HepG2 (cell line): ENCODE data around the gene PAPOLA. TPM values are rescaled to one million over a fixed set of nuclear protein-coding genes. Genes with fewer than 3 reads are reported as not detected.

ENCODE experiments used
- ATAC-seq: fragments of 200-7000 bp; cut with Tn5 transposase; 3 replicates; pipeline ENCODE4 v1.9.1; 2020; ENCODE audit warnings: mild to moderate bottlenecking, moderate library complexity
- BruUV-seq: library from RNA; stranded (reverse); fragments of 400-500 nt; replicated peaks from 2 replicates; lab custom pipeline; 2021; lab: Mats Ljungman, UMichigan
- CTCF ChIA-PET: fragments of 300-600 bp; formaldehyde crosslinking; extraction: SDS; loops from one replicate; lab custom pipeline; 2021; ENCODE audit warnings: low total read pairs, inconsistent platforms, low intra/inter-chr PET ratio; lab: Yijun Ruan, JAX
- POLR2A ChIA-PET: fragments of 350-600 bp; sonication (Branson Sonifier 250); formaldehyde crosslinking; loops from one replicate; lab custom pipeline; 2020; ENCODE audit warnings: antibody characterized with exemption, inconsistent platforms; lab: Yijun Ruan, JAX
- DNase-seq: peaks from one replicate; pipeline ENCODE4 v3.0.0-alpha.2; 2015; ENCODE audit warnings: low spot score
- FAIRE-seq: peaks from 3 replicates; lab custom pipeline; 2011; peaks lifted over from hg19 to GRCh38; lab: Jason Lieb, UNC
- H2AFZ ChIP-seq: one replicate; pipeline ENCODE4 v1.6.1; 2011; ENCODE audit warnings: low read length, inconsistent platforms
- H3K27ac ChIP-seq: fragments of 300-600 bp; 3 replicates; pipeline ENCODE4 v1.8.0; 2011; ENCODE audit warnings: mixed run types, mild to moderate bottlenecking, mixed read lengths, low read length, inconsistent platforms; ENCODE audit not compliant: insufficient read depth; ENCODE audit errors: extremely low read length
- H3K27me3 ChIP-seq, 2 experiments: fragments of 200-600 bp in 1 of 2; 2 replicates in 1 of 2; 3 replicates in 1 of 2; pipeline versions ENCODE4 v1.6.0 to v1.8.0; 2011; ENCODE audit warnings: low read length in 2 of 2, mild to moderate bottlenecking in 2 of 2, moderate library complexity in 2 of 2, inconsistent platforms in 1 of 2; ENCODE audit not compliant: insufficient read depth in 2 of 2, control insufficient read depth in 1 of 2
- H3K36me3 ChIP-seq, 2 experiments: fragments of 200-600 bp in 1 of 2; replicated peaks in 1 of 2; 2 replicates in 1 of 2; 3 replicates in 1 of 2; pipeline versions ENCODE4 v1.5.1 to v1.8.0; 2011; ENCODE audit warnings: low read length in 2 of 2, inconsistent platforms in 1 of 2; ENCODE audit not compliant: insufficient read depth in 2 of 2, control insufficient read depth in 1 of 2
- H3K4me1 ChIP-seq: 2 replicates; pipeline ENCODE4 v1.5.1; 2012; ENCODE audit warnings: low read length, inconsistent platforms; ENCODE audit not compliant: insufficient read depth
- H3K4me2 ChIP-seq: 2 replicates; pipeline ENCODE4 v1.6.0; 2011; ENCODE audit warnings: low read depth, low read length, inconsistent platforms
- H3K4me3 ChIP-seq, 3 experiments: fragments of 200-600 bp in 1 of 3; sonication (generic), shearing (Covaris generic) in 1 of 3; replicated peaks in 1 of 3; 2 replicates each; pipeline ENCODE4 v1.5.1; 2011 to 2016; ENCODE audit warnings: low read length in 3 of 3, inconsistent platforms in 2 of 3, low read depth in 2 of 3, mild to moderate bottlenecking in 2 of 3, control low read depth in 1 of 3, mixed read lengths in 1 of 3; ENCODE audit not compliant: insufficient read depth in 1 of 3
- H3K79me2 ChIP-seq: one replicate; pipeline ENCODE4 v1.6.1; 2011; ENCODE audit warnings: low read length, inconsistent platforms; ENCODE audit not compliant: insufficient read depth
- H3K9ac ChIP-seq: 2 replicates; pipeline ENCODE4 v1.6.0; 2011; ENCODE audit warnings: mild to moderate bottlenecking, low read depth, low read length, inconsistent platforms; ENCODE audit not compliant: insufficient read depth
- H3K9me3 ChIP-seq: 2 replicates; pipeline ENCODE4 v1.5.1; 2012; ENCODE audit warnings: mild to moderate bottlenecking, low read length
- H4K20me1 ChIP-seq: 2 replicates; pipeline ENCODE4 v1.6.0; 2011; ENCODE audit warnings: inconsistent platforms, mild to moderate bottlenecking, low read length, moderate library complexity; ENCODE audit not compliant: insufficient read depth
- ARHGAP35 ChIP-seq: sonication (generic); formaldehyde crosslinking; IDR thresholded peaks from 2 replicates; pipeline ENCODE4 v1.9.0; 2022; ENCODE audit warnings: mild to moderate bottlenecking, inconsistent platforms, moderate library complexity, missing genetic modification reagents, borderline replicate concordance
- ARNT ChIP-seq: fragments of 450-650 bp; IDR thresholded peaks from 2 replicates; pipeline ENCODE4 v1.6.1; 2017
- ATF7-NPFF ChIP-seq: sonication (generic); formaldehyde crosslinking; IDR thresholded peaks from 2 replicates; pipeline ENCODE4 v1.8.1; 2023; ENCODE audit warnings: mild to moderate bottlenecking, low read depth, missing genetic modification reagents, moderate library complexity
- FOXP1 ChIP-seq, 2 experiments: fragments of 450-650 bp in 1 of 2; IDR thresholded peaks; 2 replicates each; pipeline ENCODE4 v1.6.1; 2017 to 2018; ENCODE audit warnings: antibody characterized with exemption in 1 of 2
- HNRNPH1 ChIP-seq: fragments of 200-400 bp; formaldehyde crosslinking; optimal IDR thresholded peaks from 2 replicates; pipeline ENCODE3; 2017; ENCODE audit warnings: mild to moderate bottlenecking, low read depth, low read length
- MIER2 ChIP-seq: IDR thresholded peaks from 2 replicates; pipeline ENCODE4 v1.6.1; 2016; ENCODE audit warnings: missing biosample characterization, missing genetic modification reagents
- MTA1 ChIP-seq: sonication (generic); formaldehyde crosslinking; IDR thresholded peaks from 2 replicates; pipeline ENCODE4 v1.4.0; 2020; ENCODE audit warnings: missing genetic modification reagents, mild to moderate bottlenecking, borderline replicate concordance
- RFXAP ChIP-seq: sonication (generic); formaldehyde crosslinking; IDR thresholded peaks from 2 replicates; pipeline ENCODE4 v1.4.0; 2020; ENCODE audit warnings: missing genetic modification reagents, borderline replicate concordance
- SCMH1 ChIP-seq: sonication (generic); formaldehyde crosslinking; IDR thresholded peaks from 2 replicates; pipeline ENCODE4 v1.9.0; 2021; ENCODE audit warnings: missing genetic modification reagents, mild to moderate bottlenecking, borderline replicate concordance
- SNAI1 ChIP-seq: sonication (generic); formaldehyde crosslinking; IDR thresholded peaks from 2 replicates; pipeline ENCODE4 v1.5.0; 2020; ENCODE audit warnings: mild to moderate bottlenecking, missing genetic modification reagents, borderline replicate concordance
- TFAP4 ChIP-seq: sonication (generic); IDR thresholded peaks from 2 replicates; pipeline ENCODE4 v1.6.1; 2016; ENCODE audit warnings: low read depth, borderline replicate concordance
- ZBTB20 ChIP-seq: sonication (generic); formaldehyde crosslinking; IDR thresholded peaks from 2 replicates; pipeline ENCODE4 v1.8.1; 2023; ENCODE audit warnings: missing genetic modification reagents, low read depth, mild to moderate bottlenecking, borderline replicate concordance
- ZNF281 ChIP-seq: sonication (generic); formaldehyde crosslinking; IDR thresholded peaks from 2 replicates; pipeline ENCODE4 v1.4.0; 2020; ENCODE audit warnings: missing genetic modification reagents, borderline replicate concordance
- ZSCAN29 ChIP-seq: sonication (generic); formaldehyde crosslinking; conservative IDR thresholded peaks from 2 replicates; pipeline ENCODE4 v1.4.0; 2020; ENCODE audit warnings: mild to moderate bottlenecking, missing genetic modification reagents
- WGBS: methylation state at CpG from one replicate; pipeline ENCODE4 v1.1.6; 2017; ENCODE audit warnings: low lambda C conversion rate; 5-methylcytosine and 5-hydroxymethylcytosine counted together
- in situ Hi-C: cut with HindIII; loops from 2 replicates; pipeline ENCODE4 v1.10.0; 2017; ENCODE audit warnings: low pct_unique_long_range_greater_than_20kb; ENCODE audit not compliant: extremely low pct_ligation_motif_present
- intact Hi-C: fragments of 100-400 bp; cut with micrococcal nuclease; formaldehyde crosslinking; loops from one replicate; pipeline ENCODE4 v1.10.0; 2022; ENCODE audit not compliant: unreplicated experiment
- polyA plus RNA-seq, 8 experiments: library from polyadenylated mRNA; depleted of rRNA in 3 of 8; stranded (reverse) in 7 of 8; unstranded in 1 of 8; fragments of >200 nt; fragmentation: Illumina TruSeq in 4 of 8; extraction: Trizol in 4 of 8; gene quantifications; 2 replicates each; pipeline versions ENCODE4 v1.2.1 to v1.2.3, GENCODE V29; 2011 to 2016; ENCODE audit warnings: low read depth in 4 of 8, missing spikeins in 1 of 8, mixed read lengths in 1 of 8; ENCODE audit not compliant: insufficient read depth in 1 of 8
- total RNA-seq, 5 experiments: library from RNA; depleted of rRNA; stranded (reverse); fragments of >200 nt; fragmentation: Illumina TruSeq; extraction: Trizol; gene quantifications; 2 replicates each; pipeline ENCODE4 v1.2.3, GENCODE V29; 2016; ENCODE audit warnings: low read depth in 1 of 5

The PAPOLA gene
- total and polyA plus RNA-seq, 2 of the 13 experiments (the other 11 are each of a cell fraction or from before 2014, with no cell fraction given), result 103 to 151 TPM

DNA sequence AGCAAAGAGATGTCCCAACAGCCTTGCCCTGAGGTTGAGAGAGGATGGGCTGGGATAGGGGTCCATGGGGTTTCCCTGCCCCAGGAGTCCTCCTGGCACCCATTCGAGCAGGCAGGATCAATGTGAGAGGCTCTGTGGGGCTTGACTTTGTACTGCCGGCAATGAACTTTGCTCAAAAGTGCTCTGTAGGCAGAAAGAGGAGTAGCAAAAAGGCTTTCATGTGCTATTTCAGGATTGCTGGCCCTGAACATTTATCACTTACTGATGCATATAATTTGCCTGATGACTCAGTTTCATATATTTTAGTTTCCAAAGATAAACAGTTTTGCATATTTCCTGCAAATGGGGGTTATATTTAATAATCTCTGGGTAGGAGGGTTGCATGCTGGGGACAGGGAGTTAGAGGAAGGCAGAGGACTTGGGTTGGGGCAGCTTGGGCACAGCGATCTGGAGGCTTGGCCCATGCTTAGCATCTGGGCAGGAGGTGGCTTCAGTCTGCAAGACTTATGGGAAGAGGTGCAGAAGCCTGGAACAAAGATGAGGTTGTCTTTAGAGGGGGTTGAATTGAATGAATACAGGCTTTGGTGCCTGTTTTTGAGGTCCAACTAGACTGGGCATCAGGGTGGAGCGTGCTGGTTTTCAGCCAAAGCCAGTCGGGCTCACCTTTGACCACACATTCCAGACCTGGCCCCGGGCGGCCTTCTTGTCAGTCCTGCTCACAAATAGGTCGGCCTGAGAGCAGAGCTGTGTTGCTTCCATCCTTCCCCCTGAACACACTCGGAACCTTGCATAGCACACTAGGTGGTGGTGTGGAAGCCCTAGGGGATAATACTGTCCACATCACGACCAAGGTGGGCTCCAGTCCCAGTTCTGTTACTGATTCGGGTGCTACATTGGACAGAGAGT, 101.4 kb downstream of the PAPOLA start:
- H3K36me3 ChIP-seq, result no peaks in the 10 kb centered on the region
- no peak for TF ChIP-seq FOXP1 (IDR thresholded peaks at IDR 0.05)
- no peak for TF ChIP-seq FOXP1 (CRISPR knock-in tag; IDR thresholded peaks at IDR 0.05)
- TF ChIP-seq MIER2 (CRISPR knock-in tag), result no peak
- TF ChIP-seq ATF7-NPFF (CRISPR knock-in tag), result no peak
- TF ChIP-seq ARNT, result no peak
- no peak for TF ChIP-seq MTA1 (CRISPR knock-in tag)
- no peak for TF ChIP-seq HNRNPH1
- TF ChIP-seq SCMH1 (CRISPR knock-in tag), result no peak
- TF ChIP-seq ZNF281, result no peak
- no peak for TF ChIP-seq ZSCAN29 (CRISPR knock-in tag)
- TF ChIP-seq ARHGAP35 (CRISPR knock-in tag), result no peak
- no peak for TF ChIP-seq SNAI1
- TF ChIP-seq TFAP4, result no peak
- no peak for TF ChIP-seq RFXAP (CRISPR knock-in tag)
- no peak for TF ChIP-seq ZBTB20 (CRISPR knock-in tag)
- TF ChIP-seq, all 625 proteins: peak for 0
- no peak overlapping the region for H3K4me2 ChIP-seq
- intact Hi-C loops, result no loop called here
- POLR2A ChIA-PET, result no interaction called here
- no peaks in the 10 kb centered on the region for H3K4me1 ChIP-seq
- no peak overlapping the region for H3K4me3 ChIP-seq
- 16% methylated on average over 5 of the region's 11 CpGs for WGBS
- ATAC-seq (no peak), FAIRE-seq (no peak), DNase-seq (no peak)
- no peak overlapping the region for H3K27ac ChIP-seq
- BruUV-seq, result no TSS peak
- no peak overlapping the region for H2AFZ ChIP-seq
- H3K9ac ChIP-seq, result no peak overlapping the region
- H4K20me1 ChIP-seq, result no peaks in the 10 kb centered on the region
- in situ Hi-C loops, result no loop called here
- CTCF ChIA-PET, result no interaction called here
- H3K79me2 ChIP-seq, result no peaks in the 10 kb centered on the region
- no peaks in the 10 kb centered on the region for H3K9me3 ChIP-seq
- peaks cover 4 to 44% of the 10 kb centered on the region in 2 experiments; a peak in 3 of 5 replicates for H3K27me3 ChIP-seq
